Measurements from ENCODE around the gene NCOA5. TPM values are rescaled to one million over a fixed set of nuclear protein-coding genes. Genes with fewer than 3 reads are reported as not detected.

NCOA5 gene
- total and polyA plus RNA-seq, 2 experiments from 2014 or later: 8.4 to 22.8 TPM

DNA sequence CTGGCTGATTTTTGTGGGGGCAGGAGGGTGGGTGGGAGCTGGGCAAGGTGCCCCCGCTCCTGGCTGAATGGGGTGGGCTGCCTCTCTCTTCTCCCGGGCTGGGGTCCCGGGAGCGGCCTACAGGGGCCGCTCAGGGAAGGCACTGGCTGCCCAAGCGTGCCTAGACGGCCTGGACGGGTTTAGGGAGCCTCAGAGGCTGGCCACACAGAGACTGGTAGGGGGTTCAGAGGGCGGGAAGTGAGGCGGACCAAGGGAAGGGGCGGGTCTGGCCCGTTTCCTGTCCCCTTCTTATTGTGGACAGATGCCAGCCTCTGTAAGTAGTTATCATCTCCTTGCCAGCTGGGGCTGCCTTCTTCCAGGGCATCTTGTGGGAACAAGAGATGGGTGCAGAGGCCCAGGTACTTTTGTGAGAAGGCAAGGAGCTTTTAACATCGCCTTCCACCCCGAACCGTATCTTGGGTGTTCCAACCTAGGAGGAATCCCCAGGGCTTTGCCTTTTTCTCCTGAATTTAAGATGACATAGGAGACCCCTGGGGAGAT, 28.8 kb upstream of the NCOA5 start:
- Mint-ChIP-seq H3K4me1 (peaks cover 5% of the 10 kb centered on the region; the same call in 2 of the 3 replicates), H3K27ac (peak overlapping the region; percentile 64; the same call in 1 of the 2 replicates), H3K36me3 (ENCODE audit: low read depth) (peaks cover 13% of the 10 kb centered on the region), H3K27me3 (ENCODE audit: insufficient read depth, low read depth, poor library complexity) (peaks cover 15% of the 10 kb centered on the region), H3K4me3 (peak overlapping the region; percentile 90), H3K9me3 (no peaks in the 10 kb centered on the region)
- ATAC-seq (peak; percentile 90), DNase-seq (ENCODE audit: low spot score) (peak; percentile 81)
- H3K4me3 ChIP-seq: peak overlapping the region; percentile 78
- peak overlapping the region; percentile 96 for H2AFZ ChIP-seq
- no peaks in the 10 kb centered on the region for H3K9me2 ChIP-seq (ENCODE audit: insufficient read depth)
- H3F3A ChIP-seq (replicated peaks; ENCODE audit: low read depth): 0 out of 2 replicates have a peak, but pooled peaks cover 3% of the 10 kb centered on the region
- H3K4me1 ChIP-seq (ENCODE audit: insufficient read depth): peaks cover 7% of the 10 kb centered on the region
- no peak overlapping the region for H3K27ac ChIP-seq (ENCODE audit: low read depth)
- no peaks in the 10 kb centered on the region for H3K79me2 ChIP-seq (replicated peaks; ENCODE audit: insufficient read depth)
- no peaks in the 10 kb centered on the region for H3K36me3 ChIP-seq (ENCODE audit: insufficient read depth)
- TF ChIP-seq NANOG (IDR thresholded peaks at IDR 0.05; ENCODE audit: borderline replicate concordance) (no peak), ZNF114 (CRISPR knock-in tag; IDR thresholded peaks at IDR 0.05) (no peak), EZH2 (IDR thresholded peaks at IDR 0.05; ENCODE audit: low read depth, unreplicated experiment) (no peak), ZNF331 (CRISPR knock-in tag; IDR thresholded peaks at IDR 0.05; ENCODE audit: low read depth) (no peak), POLR2AphosphoS5 (IDR thresholded peaks at IDR 0.05; ENCODE audit: low read depth) (no peak), ETS1 (IDR thresholded peaks at IDR 0.05) (no peak), REST (IDR thresholded peaks at IDR 0.05; ENCODE audit: unreplicated experiment) (no peak)
- TF ChIP-seq, protein P1, sequence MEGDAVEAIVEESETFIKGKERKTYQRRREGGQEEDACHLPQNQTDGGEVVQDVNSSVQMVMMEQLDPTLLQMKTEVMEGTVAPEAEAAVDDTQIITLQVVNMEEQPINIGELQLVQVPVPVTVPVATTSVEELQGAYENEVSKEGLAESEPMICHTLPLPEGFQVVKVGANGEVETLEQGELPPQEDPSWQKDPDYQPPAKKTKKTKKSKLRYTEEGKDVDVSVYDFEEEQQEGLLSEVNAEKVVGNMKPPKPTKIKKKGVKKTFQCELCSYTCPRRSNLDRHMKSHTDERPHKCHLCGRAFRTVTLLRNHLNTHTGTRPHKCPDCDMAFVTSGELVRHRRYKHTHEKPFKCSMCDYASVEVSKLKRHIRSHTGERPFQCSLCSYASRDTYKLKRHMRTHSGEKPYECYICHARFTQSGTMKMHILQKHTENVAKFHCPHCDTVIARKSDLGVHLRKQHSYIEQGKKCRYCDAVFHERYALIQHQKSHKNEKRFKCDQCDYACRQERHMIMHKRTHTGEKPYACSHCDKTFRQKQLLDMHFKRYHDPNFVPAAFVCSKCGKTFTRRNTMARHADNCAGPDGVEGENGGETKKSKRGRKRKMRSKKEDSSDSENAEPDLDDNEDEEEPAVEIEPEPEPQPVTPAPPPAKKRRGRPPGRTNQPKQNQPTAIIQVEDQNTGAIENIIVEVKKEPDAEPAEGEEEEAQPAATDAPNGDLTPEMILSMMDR (conservative IDR thresholded peaks at IDR 0.05; ENCODE audit: low read depth in 2 of 2): peak in 1 of 2 experiments; percentile 9; a peak in 1 of 4 replicates
- H3K27me3 ChIP-seq (ENCODE audit: insufficient read depth): peaks cover 27% of the 10 kb centered on the region
- peaks cover 19% of the 10 kb centered on the region; the same call in 1 of the 2 replicates for H4K20me1 ChIP-seq (replicated peaks; ENCODE audit: insufficient read depth)
- H3K4me2 ChIP-seq: peak overlapping the region; percentile 95
